ENCODE measurements around the gene SH3TC1.

GRCh38 chr4:8266088-8266487 is 67.0 kb downstream of the SH3TC1 start:
- TF ChIP-seq POLR2A (IDR thresholded peaks at IDR 0.05; ENCODE audit: low read length) (no peak), GATA1 (IDR thresholded peaks at IDR 0.05; ENCODE audit: low read depth, low read length) (no peak)

All from erythroblast (primary cell).